Stimulated activated CD4-positive, alpha-beta T cell treated with anti-CD3 and anti-CD28 coated beads, Interleukin-12 subunit alpha, Interleukin-12 subunit beta, amount 100 ng/mL, for 48 hours (primary cell): Measurements from ENCODE around the gene TNFRSF4.
A peak's percentile ranks its signal among the peaks of the same experiment; 100 is the strongest.
"Not testable (repeated sequence)": the region's sequence is repeated elsewhere in the genome, so short reads cannot be mapped to it uniquely, and the experiment has no call there.

Experiments
- DNase-seq, 3 donors: peaks; one replicate each; pipeline ENCODE4 v3.0.0-alpha.2; 2020; ENCODE audit warnings: low read depth in 2 of 3, low spot score in 1 of 3

The TNFRSF4 gene

GRCh38 chr1:1213345-1214265 is at the start of gene TNFRSF4:
Gene TNFRSF4, minus strand, starts transcription at chr1:1214153. Its CDS starts 26 bp downstream, at chr1:1214127.
- no peak for DNase-seq

- no peak for DNase-seq
These were observed 48.8 kb upstream of the TNFRSF4 start for GRCh38 chr1:1262758-1263157.

GRCh38 chr1:1262071-1262470 is 48.1 kb upstream of the TNFRSF4 start:
- DNase-seq, result no peak

- DNase-seq, result no peak
These were observed 47.0 kb upstream of the TNFRSF4 start for GRCh38 chr1:1260843-1261560.

- no peak for DNase-seq
These were observed 46.1 kb upstream of the TNFRSF4 start for GRCh38 chr1:1259951-1260600.

- no peak for DNase-seq
These were observed 45.6 kb upstream of the TNFRSF4 start for GRCh38 chr1:1259540-1259939.

GRCh38 chr1:1259119-1259488 is 45.2 kb upstream of the TNFRSF4 start:
- DNase-seq, result no peak

- no peak for DNase-seq
These were observed 43.3 kb upstream of the TNFRSF4 start for GRCh38 chr1:1256956-1257871.

- no peak for DNase-seq
These were observed 41.7 kb upstream of the TNFRSF4 start for GRCh38 chr1:1255611-1256010.

GRCh38 chr1:1255078-1255477 is 41.1 kb upstream of the TNFRSF4 start:
- DNase-seq, result no peak

- DNase-seq, result no peak
These were observed 40.7 kb upstream of the TNFRSF4 start for GRCh38 chr1:1254667-1254998.

GRCh38 chr1:1253972-1254666 is 40.2 kb upstream of the TNFRSF4 start:
- DNase-seq, result no peak

- no peak for DNase-seq
These were observed 39.4 kb upstream of the TNFRSF4 start for GRCh38 chr1:1253314-1253713.

- DNase-seq, result peak; percentile 36 to 60 (median 42)
These were observed 36.9 kb upstream of the TNFRSF4 start for GRCh38 chr1:1250786-1251284.

- not testable (repeated sequence) for DNase-seq
These were observed 34.3 kb upstream of the TNFRSF4 start for GRCh38 chr1:1248009-1248913.

GRCh38 chr1:1247341-1247913 is 33.5 kb upstream of the TNFRSF4 start:
- DNase-seq, result no peak

GRCh38 chr1:1246577-1247340 is 32.8 kb upstream of the TNFRSF4 start, which contains the start of gene C1QTNF12:
Gene C1QTNF12, minus strand, starts transcription at chr1:1246722. Its CDS starts 32 bp downstream, at chr1:1246690.
- DNase-seq, result no peak
